K562 (cell line): Measurements from ENCODE around the gene FRMD4A. TPM values are rescaled to one million over a fixed set of nuclear protein-coding genes. Genes with fewer than 3 reads are reported as not detected.

Source experiments
- MCM7 ChIP-seq, 2 experiments: fragments of 450-650 bp; IDR thresholded peaks; 2 replicates each; pipeline ENCODE4 v1.6.1; 2016 to 2018
- MXI1 ChIP-seq: IDR thresholded peaks from 2 replicates; pipeline ENCODE4 v1.6.1; 2011; ENCODE audit warnings: low read depth, mild to moderate bottlenecking, improper control_type of control experiment, low read length
- SMARCA5 ChIP-seq: fragments of 450-650 bp; IDR thresholded peaks from 2 replicates; pipeline ENCODE4 v1.6.1; 2016
- polyA plus RNA-seq, 8 experiments: library from polyadenylated mRNA; depleted of rRNA in 4 of 8; stranded (reverse) in 5 of 8; unstranded in 3 of 8; fragments of >200 nt; fragmentation: Nextera tagmentation in 2 of 8; fragmentation: Illumina TruSeq in 1 of 8; extraction: Ambion mirVana in 2 of 8; extraction: Trizol in 1 of 8; gene quantifications; 2 replicates each; pipeline versions ENCODE4 v1.2.1 to v1.2.3, GENCODE V29; 2011 to 2014; ENCODE audit warnings: inconsistent platforms in 1 of 8, missing spikeins in 1 of 8
- total RNA-seq, 7 experiments: library from RNA; depleted of rRNA in 6 of 7; stranded (reverse); fragments of >200 nt in 6 of 7; fragmentation: Illumina TruSeq in 2 of 7; extraction: Trizol in 2 of 7; gene quantifications; 2 replicates each; pipeline versions ENCODE4 v1.2.1 to v1.2.3, GENCODE V29; 2011 to 2021; ENCODE audit warnings: low replicate concordance in 1 of 7
- TF ChIP-seq, protein P1 (sequence below): fragments of 450-650 bp; formaldehyde crosslinking; conservative IDR thresholded peaks from 2 replicates; pipeline ENCODE4 v1.4.0; 2022; ENCODE audit warnings: mild to moderate bottlenecking, missing genetic modification characterization
- TF ChIP-seq, protein P2 (sequence below): fragments of 250-450 bp; sonication (Bioruptor Pico); IDR thresholded peaks from 2 replicates; pipeline ENCODE4 v1.5.0; 2020; ENCODE audit warnings: mild to moderate bottlenecking
- TF ChIP-seq, protein P3 (sequence below): fragments of 450-650 bp; formaldehyde crosslinking; IDR thresholded peaks from 2 replicates; pipeline ENCODE4 v1.4.0; 2022; ENCODE audit warnings: mild to moderate bottlenecking, moderate library complexity

FRMD4A gene
- total and polyA plus RNA-seq, 9 of the 15 experiments (the other 6 are each of a cell fraction or from before 2014, with no cell fraction given), result 0.80 to 5.2 (median 3.0) TPM

DNA sequence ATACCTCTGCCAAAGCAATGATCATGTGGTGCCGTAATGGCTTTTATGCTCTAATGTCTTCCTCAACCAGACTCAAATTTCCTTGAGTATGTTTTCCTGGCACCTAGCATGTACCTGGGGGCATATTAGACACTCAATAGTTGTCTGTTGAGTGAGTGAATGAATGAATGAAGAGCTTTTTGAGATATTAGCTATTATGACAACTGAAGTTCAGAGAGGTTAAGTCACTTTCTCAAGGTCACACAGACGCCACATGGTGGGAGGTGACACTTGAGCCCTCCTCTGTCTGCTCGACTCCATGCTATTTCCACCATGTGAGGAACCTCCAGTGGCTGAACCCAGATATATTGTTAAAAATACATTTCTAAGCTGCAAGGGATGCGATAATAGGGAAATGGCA is 611.9 kb downstream of the FRMD4A start (continued):
- 0 out of 2 replicates have a peak, but pooled peaks have one; percentile 22 for TF ChIP-seq SMARCA5
- TF ChIP-seq MXI1, result no peak
- TF ChIP-seq, protein P1, sequence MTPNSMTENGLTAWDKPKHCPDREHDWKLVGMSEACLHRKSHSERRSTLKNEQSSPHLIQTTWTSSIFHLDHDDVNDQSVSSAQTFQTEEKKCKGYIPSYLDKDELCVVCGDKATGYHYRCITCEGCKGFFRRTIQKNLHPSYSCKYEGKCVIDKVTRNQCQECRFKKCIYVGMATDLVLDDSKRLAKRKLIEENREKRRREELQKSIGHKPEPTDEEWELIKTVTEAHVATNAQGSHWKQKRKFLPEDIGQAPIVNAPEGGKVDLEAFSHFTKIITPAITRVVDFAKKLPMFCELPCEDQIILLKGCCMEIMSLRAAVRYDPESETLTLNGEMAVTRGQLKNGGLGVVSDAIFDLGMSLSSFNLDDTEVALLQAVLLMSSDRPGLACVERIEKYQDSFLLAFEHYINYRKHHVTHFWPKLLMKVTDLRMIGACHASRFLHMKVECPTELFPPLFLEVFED (CRISPR knock-in tag), result no peak
- TF ChIP-seq, protein P2, sequence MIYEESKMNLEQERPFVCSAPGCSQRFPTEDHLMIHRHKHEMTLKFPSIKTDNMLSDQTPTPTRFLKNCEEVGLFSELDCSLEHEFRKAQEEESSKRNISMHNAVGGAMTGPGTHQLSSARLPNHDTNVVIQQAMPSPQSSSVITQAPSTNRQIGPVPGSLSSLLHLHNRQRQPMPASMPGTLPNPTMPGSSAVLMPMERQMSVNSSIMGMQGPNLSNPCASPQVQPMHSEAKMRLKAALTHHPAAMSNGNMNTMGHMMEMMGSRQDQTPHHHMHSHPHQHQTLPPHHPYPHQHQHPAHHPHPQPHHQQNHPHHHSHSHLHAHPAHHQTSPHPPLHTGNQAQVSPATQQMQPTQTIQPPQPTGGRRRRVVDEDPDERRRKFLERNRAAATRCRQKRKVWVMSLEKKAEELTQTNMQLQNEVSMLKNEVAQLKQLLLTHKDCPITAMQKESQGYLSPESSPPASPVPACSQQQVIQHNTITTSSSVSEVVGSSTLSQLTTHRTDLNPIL (CRISPR knock-in tag), result no peak
- no peak for TF ChIP-seq MCM7 (IDR thresholded peaks at IDR 0.05)
- TF ChIP-seq, protein P3, sequence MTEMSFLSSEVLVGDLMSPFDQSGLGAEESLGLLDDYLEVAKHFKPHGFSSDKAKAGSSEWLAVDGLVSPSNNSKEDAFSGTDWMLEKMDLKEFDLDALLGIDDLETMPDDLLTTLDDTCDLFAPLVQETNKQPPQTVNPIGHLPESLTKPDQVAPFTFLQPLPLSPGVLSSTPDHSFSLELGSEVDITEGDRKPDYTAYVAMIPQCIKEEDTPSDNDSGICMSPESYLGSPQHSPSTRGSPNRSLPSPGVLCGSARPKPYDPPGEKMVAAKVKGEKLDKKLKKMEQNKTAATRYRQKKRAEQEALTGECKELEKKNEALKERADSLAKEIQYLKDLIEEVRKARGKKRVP, result no peak
